ENCODE results near the gene GC.
A peak's percentile ranks its signal among the peaks of the same experiment; 100 is the strongest.
"Not testable (repeated sequence)": the region's sequence is repeated elsewhere in the genome, so short reads cannot be mapped to it uniquely, and the experiment has no call there.

GC gene

GRCh38 chr4:71765821-71766383, 18.0 kb downstream of the GC start:
- no peak for DNase-seq

GRCh38 chr4:71765350-71765749, 18.5 kb downstream of the GC start:
- no peak for DNase-seq

- DNase-seq, result no peak
Measured at GRCh38 chr4:71752383-71753042, 31.4 kb downstream of the GC start.

- no peak for DNase-seq
Measured at GRCh38 chr4:71749008-71749594, 34.8 kb downstream of the GC start.

- no peak for DNase-seq
Measured at GRCh38 chr4:71746379-71746778, 37.5 kb downstream of the GC start.

GRCh38 chr4:71738782-71739181, 45.1 kb downstream of the GC start:
- DNase-seq, result not testable (repeated sequence)

GRCh38 chr4:71732706-71733105, 51.2 kb downstream of the GC start:
- DNase-seq, result no peak

GRCh38 chr4:71732066-71732465, 51.8 kb downstream of the GC start:
- no peak for DNase-seq

GRCh38 chr4:71729856-71730255, 54.0 kb downstream of the GC start:
- DNase-seq, result no peak

- DNase-seq, result peak in 1 of 2 donors; percentile 40
Measured at GRCh38 chr4:71713611-71714203, 70.2 kb downstream of the GC start.

- DNase-seq, result no peak
Measured at GRCh38 chr4:71711985-71712348, 71.9 kb downstream of the GC start.

GRCh38 chr4:71711044-71711984, 72.6 kb downstream of the GC start:
- no peak for DNase-seq

- DNase-seq, result no peak
Measured at GRCh38 chr4:71709961-71710360, 73.9 kb downstream of the GC start.

- no peak for DNase-seq
Measured at GRCh38 chr4:71698141-71698540, 85.7 kb downstream of the GC start.

GRCh38 chr4:71697031-71697430, 86.8 kb downstream of the GC start:
- DNase-seq, result no peak

GRCh38 chr4:71694961-71695360, 88.9 kb downstream of the GC start:
- DNase-seq, result no peak

GRCh38 chr4:71692963-71693362, 90.9 kb downstream of the GC start:
- no peak for DNase-seq

GRCh38 chr4:71692198-71692597, 91.7 kb downstream of the GC start:
- DNase-seq, result no peak

All from CD4-positive, alpha-beta T cell treated with Interleukin-1 beta for 1 hour (primary cell).